Measurements from ENCODE around the gene PTPRR.

GRCh38 chr12:70927356-70927755 is 6.8 kb upstream of the PTPRR start:
- TF ChIP-seq NBN (IDR thresholded peaks at IDR 0.05) (no peak), MEF2A (IDR thresholded peaks at IDR 0.05; ENCODE audit: insufficient read depth, low read depth, low read length) (no peak), CHD2 (IDR thresholded peaks at IDR 0.05; ENCODE audit: borderline replicate concordance, low read depth, low read length) (no peak), CTCF (IDR thresholded peaks at IDR 0.05 in 2 of 3, conservative IDR thresholded peaks at IDR 0.05 in 1 of 3; ENCODE audit: control insufficient read depth in 2 of 3, extremely low read depth in 1 of 3, insufficient read depth in 1 of 3, low read depth in 3 of 3, low read length in 3 of 3) (no peak), NFIC (IDR thresholded peaks at IDR 0.05; ENCODE audit: low read depth, low read length) (no peak), YY1 (IDR thresholded peaks at IDR 0.05; ENCODE audit: low read depth, low read length) (no peak), MAX (IDR thresholded peaks at IDR 0.05; ENCODE audit: low read depth, low read length) (no peak)
